GM18861 (cell line): Measurements from ENCODE around the gene COL26A1.

Experiments used
- ATAC-seq: cut with Tn5 transposase; IDR thresholded peaks from one replicate; pipeline ENCODE4 v1.9.1; 2021; ENCODE audit not compliant: unreplicated experiment

The COL26A1 gene

GRCh38 chr7:101562531-101563197 lies 200.0 kb downstream of the COL26A1 start:
- no peak for ATAC-seq

- no peak for ATAC-seq
Observed at GRCh38 chr7:101563198-101563901, 200.7 kb downstream of the COL26A1 start.

GRCh38 chr7:101563943-101564777 lies 201.5 kb downstream of the COL26A1 start:
- no peak for ATAC-seq

- no peak for ATAC-seq
Observed at GRCh38 chr7:101564778-101565211, 202.1 kb downstream of the COL26A1 start.

GRCh38 chr7:101565601-101566209 lies 203.0 kb downstream of the COL26A1 start:
- ATAC-seq = no peak

- ATAC-seq = no peak
Observed at GRCh38 chr7:101567230-101567629, 204.6 kb downstream of the COL26A1 start.

GRCh38 chr7:101572156-101572555 lies 209.5 kb downstream of the COL26A1 start:
- no peak for ATAC-seq

GRCh38 chr7:101575168-101575567 lies 212.5 kb downstream of the COL26A1 start:
- no peak for ATAC-seq

GRCh38 chr7:101575721-101576120 lies 213.0 kb downstream of the COL26A1 start:
- ATAC-seq = no peak

GRCh38 chr7:101576998-101577397 lies 214.3 kb downstream of the COL26A1 start:
- no peak for ATAC-seq

- ATAC-seq = no peak
Observed at GRCh38 chr7:101578552-101578951, 215.9 kb downstream of the COL26A1 start.

- no peak for ATAC-seq
Observed at GRCh38 chr7:101580596-101580995, 217.9 kb downstream of the COL26A1 start.

- no peak for ATAC-seq
Observed at GRCh38 chr7:101581891-101582290, 219.2 kb downstream of the COL26A1 start.

GRCh38 chr7:101582971-101583370 lies 220.3 kb downstream of the COL26A1 start:
- no peak for ATAC-seq

GRCh38 chr7:101586078-101586905 lies 223.6 kb downstream of the COL26A1 start:
- ATAC-seq = no peak

GRCh38 chr7:101586906-101587677 lies 224.4 kb downstream of the COL26A1 start:
- no peak for ATAC-seq

- ATAC-seq = no peak
Observed at GRCh38 chr7:101588131-101588935, 225.7 kb downstream of the COL26A1 start.

GRCh38 chr7:101589052-101589451 lies 226.4 kb downstream of the COL26A1 start:
- no peak for ATAC-seq
